Neural cell (in vitro differentiated cells): ENCODE measurements around the gene POLA2.

Experiments used
- TF ChIP-seq, protein P1 (sequence below): fragments of 450-650 bp; IDR thresholded peaks from 2 replicates; pipeline ENCODE4 v1.5.1; 2014; ENCODE audit warnings: antibody characterized with exemption, mild to moderate bottlenecking, moderate library complexity; ENCODE audit not compliant: poor library complexity, severe bottlenecking
- TF ChIP-seq, protein P2 (sequence below): IDR thresholded peaks from 2 replicates; pipeline ENCODE4 v1.6.1; 2012; ENCODE audit warnings: borderline replicate concordance

DNA sequence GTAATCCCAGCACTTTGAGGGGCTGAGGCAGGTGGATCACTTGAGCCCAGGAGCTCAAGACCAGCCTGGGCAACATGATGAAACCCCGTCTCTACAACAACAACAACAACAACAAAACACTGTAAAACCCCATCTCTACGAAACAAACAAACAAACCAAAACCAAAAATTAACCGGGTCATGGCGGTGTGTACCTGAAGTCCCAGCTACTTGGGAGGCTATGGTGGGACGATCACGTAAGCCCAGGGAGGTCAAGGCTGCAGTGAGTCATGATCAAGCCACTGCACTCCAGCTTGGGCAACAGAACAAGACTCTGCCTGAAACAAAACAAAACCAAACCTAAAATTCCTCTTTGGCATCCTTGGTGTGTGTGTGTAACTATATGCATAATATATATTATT lies 7.0 kb upstream of the POLA2 start:
- TF ChIP-seq, protein P1, sequence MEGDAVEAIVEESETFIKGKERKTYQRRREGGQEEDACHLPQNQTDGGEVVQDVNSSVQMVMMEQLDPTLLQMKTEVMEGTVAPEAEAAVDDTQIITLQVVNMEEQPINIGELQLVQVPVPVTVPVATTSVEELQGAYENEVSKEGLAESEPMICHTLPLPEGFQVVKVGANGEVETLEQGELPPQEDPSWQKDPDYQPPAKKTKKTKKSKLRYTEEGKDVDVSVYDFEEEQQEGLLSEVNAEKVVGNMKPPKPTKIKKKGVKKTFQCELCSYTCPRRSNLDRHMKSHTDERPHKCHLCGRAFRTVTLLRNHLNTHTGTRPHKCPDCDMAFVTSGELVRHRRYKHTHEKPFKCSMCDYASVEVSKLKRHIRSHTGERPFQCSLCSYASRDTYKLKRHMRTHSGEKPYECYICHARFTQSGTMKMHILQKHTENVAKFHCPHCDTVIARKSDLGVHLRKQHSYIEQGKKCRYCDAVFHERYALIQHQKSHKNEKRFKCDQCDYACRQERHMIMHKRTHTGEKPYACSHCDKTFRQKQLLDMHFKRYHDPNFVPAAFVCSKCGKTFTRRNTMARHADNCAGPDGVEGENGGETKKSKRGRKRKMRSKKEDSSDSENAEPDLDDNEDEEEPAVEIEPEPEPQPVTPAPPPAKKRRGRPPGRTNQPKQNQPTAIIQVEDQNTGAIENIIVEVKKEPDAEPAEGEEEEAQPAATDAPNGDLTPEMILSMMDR = no peak
- TF ChIP-seq, protein P2, sequence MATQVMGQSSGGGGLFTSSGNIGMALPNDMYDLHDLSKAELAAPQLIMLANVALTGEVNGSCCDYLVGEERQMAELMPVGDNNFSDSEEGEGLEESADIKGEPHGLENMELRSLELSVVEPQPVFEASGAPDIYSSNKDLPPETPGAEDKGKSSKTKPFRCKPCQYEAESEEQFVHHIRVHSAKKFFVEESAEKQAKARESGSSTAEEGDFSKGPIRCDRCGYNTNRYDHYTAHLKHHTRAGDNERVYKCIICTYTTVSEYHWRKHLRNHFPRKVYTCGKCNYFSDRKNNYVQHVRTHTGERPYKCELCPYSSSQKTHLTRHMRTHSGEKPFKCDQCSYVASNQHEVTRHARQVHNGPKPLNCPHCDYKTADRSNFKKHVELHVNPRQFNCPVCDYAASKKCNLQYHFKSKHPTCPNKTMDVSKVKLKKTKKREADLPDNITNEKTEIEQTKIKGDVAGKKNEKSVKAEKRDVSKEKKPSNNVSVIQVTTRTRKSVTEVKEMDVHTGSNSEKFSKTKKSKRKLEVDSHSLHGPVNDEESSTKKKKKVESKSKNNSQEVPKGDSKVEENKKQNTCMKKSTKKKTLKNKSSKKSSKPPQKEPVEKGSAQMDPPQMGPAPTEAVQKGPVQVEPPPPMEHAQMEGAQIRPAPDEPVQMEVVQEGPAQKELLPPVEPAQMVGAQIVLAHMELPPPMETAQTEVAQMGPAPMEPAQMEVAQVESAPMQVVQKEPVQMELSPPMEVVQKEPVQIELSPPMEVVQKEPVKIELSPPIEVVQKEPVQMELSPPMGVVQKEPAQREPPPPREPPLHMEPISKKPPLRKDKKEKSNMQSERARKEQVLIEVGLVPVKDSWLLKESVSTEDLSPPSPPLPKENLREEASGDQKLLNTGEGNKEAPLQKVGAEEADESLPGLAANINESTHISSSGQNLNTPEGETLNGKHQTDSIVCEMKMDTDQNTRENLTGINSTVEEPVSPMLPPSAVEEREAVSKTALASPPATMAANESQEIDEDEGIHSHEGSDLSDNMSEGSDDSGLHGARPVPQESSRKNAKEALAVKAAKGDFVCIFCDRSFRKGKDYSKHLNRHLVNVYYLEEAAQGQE = no peak
